Glutamatergic neuron (in vitro differentiated cells): ENCODE results near the gene NOMO2. TPM values are rescaled to one million over a fixed set of nuclear protein-coding genes. Genes with fewer than 3 reads are reported as not detected.
A peak's percentile ranks its signal among the peaks of the same experiment; 100 is the strongest.
"Not testable (repeated sequence)": the region's sequence is repeated elsewhere in the genome, so short reads cannot be mapped to it uniquely, and the experiment has no call there.

ENCODE experiments used
- DNase-seq: peaks from one replicate; pipeline ENCODE4 v3.0.0; 2022
- H3K27ac Mint-ChIP-seq: one replicate; pipeline ENCODE4 v1.8.0; 2020; ENCODE audit warnings: mild to moderate bottlenecking, mixed read lengths, inconsistent platforms; ENCODE audit not compliant: unreplicated experiment
- H3K27me3 Mint-ChIP-seq: one replicate; pipeline ENCODE4 v1.8.0; 2020; ENCODE audit warnings: mild to moderate bottlenecking, moderate library complexity, mixed read lengths, inconsistent platforms; ENCODE audit not compliant: unreplicated experiment
- H3K36me3 Mint-ChIP-seq: one replicate; pipeline ENCODE4 v1.8.0; 2020; ENCODE audit warnings: mild to moderate bottlenecking, mixed read lengths, inconsistent platforms; ENCODE audit not compliant: unreplicated experiment
- H3K4me1 Mint-ChIP-seq: one replicate; pipeline ENCODE4 v1.8.0; 2020; ENCODE audit warnings: mild to moderate bottlenecking, low read depth, mixed read lengths, inconsistent platforms; ENCODE audit not compliant: unreplicated experiment
- H3K4me3 Mint-ChIP-seq: one replicate; pipeline ENCODE4 v1.8.0; 2020; ENCODE audit warnings: mild to moderate bottlenecking, mixed read lengths, inconsistent platforms; ENCODE audit not compliant: unreplicated experiment
- H3K9me3 Mint-ChIP-seq: one replicate; pipeline ENCODE4 v1.8.0; 2020; ENCODE audit warnings: mild to moderate bottlenecking, moderate library complexity, mixed read lengths, inconsistent platforms; ENCODE audit not compliant: unreplicated experiment
- long read RNA-seq: library from polyadenylated mRNA; unstranded; transcript quantifications from one replicate; pipeline ENCODE4 v2.0.0, GENCODE V29; 2020; ENCODE audit not compliant: unreplicated experiment
- total RNA-seq: library from RNA; stranded (reverse); fragmentation: NEBNext Ultra II Directional; extraction: Animal tissue kit (Norgen Biotek cat#: 25700); gene quantifications from one replicate; pipeline ENCODE4 v1.2.1, GENCODE V29; 2021; ENCODE audit not compliant: unreplicated experiment

The NOMO2 gene
- 83.5 TPM for total RNA-seq
- long read RNA-seq, full-length matches to known transcripts, result 7 of 9 reads
- long read RNA-seq, partial matches to known transcripts, result 0 of 9 reads
- long read RNA-seq, other reads (novel, unspliced or antisense), result 2 of 9 reads

- not testable (repeated sequence) for H3K27me3 Mint-ChIP-seq, H3K36me3 Mint-ChIP-seq, H3K9me3 Mint-ChIP-seq, H3K27ac Mint-ChIP-seq, H3K4me1 Mint-ChIP-seq
- DNase-seq, result peak; percentile 90
- peak within 1 kb of the TSS; percentile 52 for H3K4me3 Mint-ChIP-seq
Observed at GRCh38 chr16:18561727-18562314, at the start of gene NOMO2. Gene NOMO2, minus strand, starts transcription at chr16:18562097. Its CDS starts 57 bp downstream, at chr16:18562040.

- DNase-seq, H3K4me3 Mint-ChIP-seq, H3K27me3 Mint-ChIP-seq, H3K4me1 Mint-ChIP-seq, H3K9me3 Mint-ChIP-seq, H3K36me3 Mint-ChIP-seq, H3K27ac Mint-ChIP-seq: not testable (repeated sequence)
Observed at GRCh38 chr16:18610147-18610803, 48.4 kb upstream of the NOMO2 start.

GRCh38 chr16:18608271-18608670, 46.4 kb upstream of the NOMO2 start:
- not testable (repeated sequence) for H3K36me3 Mint-ChIP-seq, DNase-seq, H3K9me3 Mint-ChIP-seq, H3K4me3 Mint-ChIP-seq, H3K4me1 Mint-ChIP-seq, H3K27ac Mint-ChIP-seq, H3K27me3 Mint-ChIP-seq

- not testable (repeated sequence) for H3K36me3 Mint-ChIP-seq, H3K27me3 Mint-ChIP-seq, H3K27ac Mint-ChIP-seq, H3K9me3 Mint-ChIP-seq, H3K4me3 Mint-ChIP-seq, DNase-seq, H3K4me1 Mint-ChIP-seq
Observed at GRCh38 chr16:18603572-18604246, 41.8 kb upstream of the NOMO2 start.

GRCh38 chr16:18598582-18598981, 36.7 kb upstream of the NOMO2 start:
- not testable (repeated sequence) for DNase-seq, H3K27me3 Mint-ChIP-seq, H3K27ac Mint-ChIP-seq, H3K4me3 Mint-ChIP-seq, H3K9me3 Mint-ChIP-seq, H3K36me3 Mint-ChIP-seq, H3K4me1 Mint-ChIP-seq

- H3K36me3 Mint-ChIP-seq, H3K4me3 Mint-ChIP-seq, H3K4me1 Mint-ChIP-seq, H3K27ac Mint-ChIP-seq, DNase-seq, H3K27me3 Mint-ChIP-seq, H3K9me3 Mint-ChIP-seq: not testable (repeated sequence)
Observed at GRCh38 chr16:18597734-18598133, 35.8 kb upstream of the NOMO2 start.

- not testable (repeated sequence) for H3K4me1 Mint-ChIP-seq, H3K4me3 Mint-ChIP-seq, H3K27me3 Mint-ChIP-seq, H3K36me3 Mint-ChIP-seq, H3K9me3 Mint-ChIP-seq, DNase-seq, H3K27ac Mint-ChIP-seq
Observed at GRCh38 chr16:18597319-18597718, 35.4 kb upstream of the NOMO2 start.

- not testable (repeated sequence) for H3K9me3 Mint-ChIP-seq, DNase-seq, H3K27me3 Mint-ChIP-seq, H3K4me1 Mint-ChIP-seq, H3K27ac Mint-ChIP-seq, H3K4me3 Mint-ChIP-seq, H3K36me3 Mint-ChIP-seq
Observed at GRCh38 chr16:18595796-18596195, 33.9 kb upstream of the NOMO2 start.

- H3K27ac Mint-ChIP-seq, H3K4me1 Mint-ChIP-seq, H3K9me3 Mint-ChIP-seq, H3K4me3 Mint-ChIP-seq, H3K27me3 Mint-ChIP-seq, DNase-seq, H3K36me3 Mint-ChIP-seq: not testable (repeated sequence)
Observed at GRCh38 chr16:18594880-18595279, 33.0 kb upstream of the NOMO2 start.

GRCh38 chr16:18593904-18594303, 32.0 kb upstream of the NOMO2 start:
- DNase-seq, H3K9me3 Mint-ChIP-seq, H3K4me3 Mint-ChIP-seq, H3K36me3 Mint-ChIP-seq, H3K27ac Mint-ChIP-seq, H3K4me1 Mint-ChIP-seq, H3K27me3 Mint-ChIP-seq: not testable (repeated sequence)

- H3K9me3 Mint-ChIP-seq, H3K36me3 Mint-ChIP-seq, H3K27me3 Mint-ChIP-seq, H3K27ac Mint-ChIP-seq, DNase-seq, H3K4me3 Mint-ChIP-seq, H3K4me1 Mint-ChIP-seq: not testable (repeated sequence)
Observed at GRCh38 chr16:18592982-18593381, 31.1 kb upstream of the NOMO2 start.
